Measurements from ENCODE around the gene RFTN1.

Gene RFTN1

DNA sequence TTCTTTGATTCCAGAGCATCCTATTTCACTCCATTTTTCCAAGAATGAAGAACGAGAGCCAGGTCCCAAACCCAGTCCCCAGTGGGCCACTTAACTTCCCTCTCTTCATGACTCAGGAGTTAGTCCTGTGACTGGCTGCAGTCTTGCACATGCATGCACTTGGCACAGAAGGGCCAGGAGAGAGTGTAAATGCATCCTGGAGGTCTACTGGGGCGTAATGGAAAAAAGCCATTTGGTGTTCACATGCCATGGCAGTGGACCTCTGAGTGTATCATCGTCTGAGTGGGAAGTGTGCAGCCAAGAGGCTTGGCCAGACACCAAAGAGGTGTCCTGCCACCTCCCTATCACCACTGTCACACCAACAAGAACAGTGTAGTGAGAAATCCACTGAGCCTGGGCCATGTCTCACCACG lies 15.1 kb upstream of the RFTN1 start:
- DNase-seq (ENCODE audit: low spot score): no peak

GRCh38 chr3:16528106-16528505 lies 14.6 kb upstream of the RFTN1 start:
- DNase-seq (ENCODE audit: low spot score): no peak

DNA sequence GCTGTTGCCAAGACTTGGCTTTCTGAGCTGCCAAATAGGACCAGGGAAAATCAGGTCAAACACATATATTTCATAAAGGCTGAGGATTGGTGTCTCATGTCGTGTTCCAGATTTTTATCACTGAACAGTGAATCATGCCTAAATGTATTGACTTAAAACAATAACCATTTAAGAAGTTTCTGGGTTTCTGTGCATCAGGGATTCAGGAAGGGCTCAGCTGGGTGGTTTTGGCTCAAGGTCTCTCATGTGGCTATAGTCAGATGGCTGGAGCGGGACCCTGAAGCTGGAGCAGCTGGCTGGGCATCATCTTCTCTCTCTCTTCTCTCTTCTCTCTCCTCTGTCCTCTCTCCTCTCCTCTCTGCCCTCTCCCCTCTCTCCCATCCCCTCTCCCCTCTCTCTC lies 10.7 kb upstream of the RFTN1 start:
- DNase-seq (ENCODE audit: low spot score): no peak

- no peak for DNase-seq (ENCODE audit: low spot score)
Measured at GRCh38 chr3:16523778-16524177, 10.3 kb upstream of the RFTN1 start.

GRCh38 chr3:16522834-16523233 lies 9.3 kb upstream of the RFTN1 start:
- no peak for DNase-seq (ENCODE audit: low spot score)

DNA sequence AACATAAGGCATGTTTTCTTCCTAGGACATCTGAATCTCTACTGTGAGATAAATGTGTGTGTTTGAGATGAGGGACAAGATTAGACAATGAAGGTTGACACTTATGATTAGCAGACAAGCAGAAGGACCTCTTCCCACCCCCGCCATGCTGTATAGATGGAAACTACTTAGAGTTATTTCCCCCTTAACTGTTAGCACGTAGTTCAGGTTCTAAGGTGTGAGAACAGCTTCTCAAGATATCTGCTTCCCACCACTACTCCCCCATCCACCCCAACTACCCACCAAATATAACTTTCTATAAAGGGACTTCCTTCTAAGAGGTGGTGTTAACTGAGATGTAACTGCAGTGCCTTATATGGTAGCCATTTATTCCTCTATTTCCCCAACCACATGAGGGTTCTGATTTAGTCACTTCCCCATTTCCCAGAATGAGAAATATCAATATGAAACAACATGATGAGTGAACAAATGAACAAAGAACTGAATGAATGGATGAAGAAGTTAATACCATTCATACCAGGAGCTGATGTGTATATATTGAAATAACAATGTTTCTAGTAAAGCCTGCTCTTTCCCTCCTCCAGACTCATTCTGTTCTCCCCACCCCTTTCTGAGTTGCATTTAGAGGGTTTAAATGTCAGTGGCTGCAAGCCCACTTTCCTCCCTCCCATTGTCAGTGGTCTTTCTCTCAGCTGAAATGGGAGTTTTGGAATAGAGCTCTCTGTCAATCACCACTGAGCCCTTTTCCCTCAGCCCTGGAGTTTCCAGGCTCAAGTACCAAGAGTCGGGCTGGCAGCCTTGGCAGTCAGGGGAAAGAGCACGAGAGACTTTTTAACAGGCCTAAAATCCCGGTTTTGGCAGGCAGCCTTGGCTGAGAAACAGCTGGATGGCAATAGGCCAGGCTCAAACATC lies 7.7 kb upstream of the RFTN1 start:
- no peak for DNase-seq (ENCODE audit: low spot score)

- no peak for DNase-seq (ENCODE audit: low spot score)
Measured at GRCh38 chr3:16520241-16520969, 6.9 kb upstream of the RFTN1 start.

DNA sequence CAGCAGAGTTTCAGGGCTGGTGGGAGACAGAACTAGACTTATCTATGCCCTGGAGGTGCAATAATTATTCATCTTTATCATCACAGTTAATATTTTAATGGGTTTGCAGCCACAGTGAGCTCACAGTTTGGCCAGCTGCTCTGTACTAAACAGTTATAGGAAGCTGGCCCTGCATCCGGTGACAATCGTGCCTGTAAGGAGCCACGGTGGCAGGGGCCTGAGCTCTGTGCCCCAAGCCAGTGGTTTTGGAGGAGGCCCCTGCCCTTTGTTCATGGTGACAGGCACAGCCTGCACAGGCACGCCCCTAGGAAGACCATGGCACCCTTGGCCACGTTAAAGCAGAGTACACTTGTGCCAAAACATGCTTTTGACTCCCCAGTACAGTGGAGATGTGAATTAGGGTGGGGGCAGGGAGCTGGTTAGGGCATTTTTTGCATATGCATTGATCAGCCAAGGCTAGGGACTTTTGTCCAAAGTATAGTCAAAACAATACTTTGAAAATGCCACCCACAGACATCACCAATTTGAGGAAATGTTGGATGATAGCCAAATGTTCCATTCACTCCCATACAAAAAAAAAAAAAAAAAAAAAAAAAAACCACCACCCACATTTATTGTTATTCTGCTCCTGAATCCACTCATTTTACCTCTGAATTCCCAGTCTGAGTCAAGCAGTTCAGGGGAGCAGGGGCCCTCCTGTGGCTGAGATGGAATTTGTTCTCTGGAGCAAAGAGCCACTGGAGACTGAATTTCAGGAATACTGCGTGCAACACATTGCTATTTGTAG lies 3.4 kb upstream of the RFTN1 start:
- peak; percentile 23 for DNase-seq (ENCODE audit: low spot score)

- DNase-seq (ENCODE audit: low spot score): no peak
Measured at GRCh38 chr3:16515885-16516420, 2.5 kb upstream of the RFTN1 start.

DNA sequence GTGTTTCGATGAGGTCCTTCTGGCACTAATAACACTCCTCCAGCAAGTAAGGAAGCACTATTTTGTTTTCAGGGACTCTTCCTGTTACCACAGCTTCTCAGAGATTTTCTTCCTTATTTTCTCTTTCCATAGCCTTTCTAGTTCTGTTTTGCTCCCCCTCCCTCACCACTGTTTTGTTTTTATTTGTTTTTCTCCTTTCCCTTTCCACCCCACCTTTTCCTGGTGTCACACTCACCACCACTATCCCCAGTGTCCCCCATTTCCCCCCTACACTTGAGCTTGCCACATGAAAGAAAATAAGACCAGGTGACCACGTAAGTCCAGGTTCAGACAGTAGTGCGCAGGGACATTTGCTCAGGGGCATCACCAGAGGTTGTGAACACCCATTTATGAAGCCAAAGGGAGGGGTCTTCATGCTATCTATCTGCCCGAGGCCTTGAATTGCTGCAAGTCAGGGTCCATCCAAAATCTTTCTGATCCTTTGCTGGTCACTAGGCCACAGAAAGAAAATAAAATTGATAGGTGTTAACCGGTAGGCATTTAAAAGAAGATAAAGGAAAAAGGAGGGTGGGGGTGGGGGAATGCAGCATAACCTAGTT lies 1.4 kb upstream of the RFTN1 start:
- DNase-seq (ENCODE audit: low spot score): no peak

- DNase-seq (ENCODE audit: low spot score): no peak
Measured at GRCh38 chr3:16514021-16514700, 662 bp upstream of the RFTN1 start.

- DNase-seq (ENCODE audit: low spot score): no peak
Measured at GRCh38 chr3:16512435-16513140, 911 bp downstream of the RFTN1 start.

DNA sequence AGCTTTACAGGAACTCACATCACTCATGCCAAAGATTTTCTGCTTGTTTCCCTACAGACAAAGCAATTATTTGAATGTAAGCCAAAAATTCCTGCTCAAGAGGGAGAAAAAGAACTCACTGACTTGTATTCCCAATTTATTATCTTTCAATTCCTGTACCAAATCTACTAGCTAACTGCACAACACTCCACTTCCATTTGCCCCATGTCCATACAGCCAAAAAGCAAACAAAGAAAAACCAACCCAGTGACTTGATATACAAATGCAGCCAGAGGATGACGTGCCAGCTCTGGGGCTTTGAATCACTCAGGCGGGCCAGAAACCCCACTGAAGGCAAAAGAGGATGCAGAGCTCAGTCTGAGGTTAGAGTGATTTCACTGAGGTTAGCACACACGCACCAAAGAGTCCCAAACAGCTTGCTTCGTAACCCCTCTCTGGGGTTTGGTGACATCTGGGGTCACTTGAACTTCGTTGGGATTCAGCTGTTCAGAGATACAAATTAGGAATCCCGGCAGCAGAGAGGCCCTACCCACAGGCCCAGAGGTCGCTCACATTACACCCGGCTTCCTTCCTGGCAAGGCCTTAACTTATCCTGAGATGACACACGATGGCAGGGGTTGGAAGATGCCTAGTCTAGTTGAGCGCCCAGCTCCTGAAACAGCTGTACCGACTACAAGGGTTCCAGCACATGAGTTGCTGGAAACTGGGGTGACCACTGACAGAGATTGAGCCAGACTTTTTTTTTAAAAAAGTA lies 1.6 kb downstream of the RFTN1 start:
- no peak for DNase-seq (ENCODE audit: low spot score)

DNA sequence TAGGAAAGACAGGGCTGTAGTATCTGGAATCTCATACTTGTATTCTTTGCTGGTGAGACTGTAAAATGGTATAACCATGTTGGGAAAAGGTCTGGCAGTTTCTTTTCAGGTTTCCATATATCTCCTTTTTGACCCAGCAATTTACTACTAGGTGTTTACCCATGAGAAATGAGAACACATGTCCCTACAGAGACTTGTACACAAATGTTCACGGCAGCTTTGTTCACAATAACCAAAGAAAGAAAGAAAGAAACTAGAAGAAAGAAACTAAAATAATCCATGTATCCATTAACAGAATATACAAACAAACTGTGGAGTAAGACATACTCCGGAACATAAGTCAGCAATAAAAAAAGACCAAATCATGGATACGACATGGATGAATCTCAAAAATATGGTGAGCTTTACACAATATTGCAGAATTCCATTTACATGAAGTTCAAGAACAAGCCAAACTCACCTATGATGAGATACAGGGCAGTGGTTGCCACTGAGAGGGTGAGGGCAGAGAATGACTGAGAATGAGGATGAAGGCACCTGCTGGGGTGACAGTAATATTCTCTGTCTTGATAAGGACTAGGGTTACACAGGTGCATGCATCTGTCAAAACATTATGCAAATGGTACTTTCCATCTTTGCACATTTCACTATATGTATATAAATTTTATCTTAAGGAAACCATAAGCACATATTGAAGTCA lies 2.7 kb downstream of the RFTN1 start:
- no peak for DNase-seq (ENCODE audit: low spot score)

DNA sequence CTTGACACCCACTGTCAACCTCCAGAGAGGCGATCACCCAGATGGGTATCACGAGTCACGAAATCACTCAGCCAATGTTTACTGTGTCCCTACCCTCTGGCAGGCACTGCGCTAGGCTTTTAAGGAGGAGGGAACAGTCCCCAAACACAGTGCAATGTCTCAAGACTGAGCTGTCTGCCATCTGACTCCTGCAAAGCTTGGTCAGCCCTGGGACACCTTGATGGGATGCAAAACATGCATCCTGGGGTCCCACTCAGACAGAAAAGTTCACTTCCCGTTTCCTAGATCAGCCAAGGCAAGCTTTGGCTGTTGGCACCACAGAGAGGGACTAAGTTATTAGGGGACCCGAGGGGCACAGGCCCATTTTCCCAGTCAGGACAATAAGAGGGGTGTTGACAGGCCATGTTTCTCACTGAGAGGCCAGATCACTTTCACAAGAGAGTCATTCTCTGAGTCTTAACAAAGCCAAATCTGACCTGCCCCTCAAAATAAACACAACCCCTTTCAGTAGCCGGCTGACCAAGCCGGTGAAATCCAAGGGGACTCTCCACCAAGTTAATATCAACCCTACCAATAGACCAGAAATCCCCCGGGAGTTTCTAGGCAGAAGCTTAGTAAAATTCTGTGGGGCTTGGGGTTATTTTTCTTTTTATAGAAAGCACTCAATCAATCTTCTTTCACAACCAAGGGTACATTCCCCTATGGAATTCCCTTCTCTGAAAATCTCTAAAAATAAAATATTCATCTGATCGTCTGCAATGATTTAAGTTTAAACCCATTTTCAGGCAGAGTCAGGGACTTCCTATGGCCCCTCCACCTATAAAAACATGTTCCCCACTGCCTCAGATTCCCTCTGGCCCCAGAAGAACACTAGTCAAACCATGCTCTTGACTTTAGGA lies 3.5 kb downstream of the RFTN1 start:
- DNase-seq (ENCODE audit: low spot score): no peak

DNA sequence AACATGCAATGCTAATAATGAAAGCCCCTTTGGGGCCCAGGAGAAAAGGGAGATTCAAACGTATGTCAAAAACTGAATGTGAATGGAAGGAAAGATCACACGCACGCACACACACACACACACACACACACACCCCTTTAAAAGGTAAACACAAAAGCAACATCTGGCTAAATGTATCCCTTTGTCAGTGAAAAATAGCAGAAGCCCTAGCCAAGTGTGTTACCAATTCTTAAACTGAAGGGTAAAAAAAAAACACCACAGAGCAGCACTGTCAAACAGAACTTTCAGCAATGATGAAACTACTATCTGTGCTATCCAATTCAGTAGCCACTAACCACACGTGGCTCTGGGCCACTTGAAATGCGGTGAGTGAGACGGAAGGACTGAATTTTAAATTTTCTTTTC lies 4.9 kb downstream of the RFTN1 start:
- DNase-seq (ENCODE audit: low spot score): no peak

- no peak for DNase-seq (ENCODE audit: low spot score)
Measured at GRCh38 chr3:16508243-16508578, 5.3 kb downstream of the RFTN1 start.

DNA sequence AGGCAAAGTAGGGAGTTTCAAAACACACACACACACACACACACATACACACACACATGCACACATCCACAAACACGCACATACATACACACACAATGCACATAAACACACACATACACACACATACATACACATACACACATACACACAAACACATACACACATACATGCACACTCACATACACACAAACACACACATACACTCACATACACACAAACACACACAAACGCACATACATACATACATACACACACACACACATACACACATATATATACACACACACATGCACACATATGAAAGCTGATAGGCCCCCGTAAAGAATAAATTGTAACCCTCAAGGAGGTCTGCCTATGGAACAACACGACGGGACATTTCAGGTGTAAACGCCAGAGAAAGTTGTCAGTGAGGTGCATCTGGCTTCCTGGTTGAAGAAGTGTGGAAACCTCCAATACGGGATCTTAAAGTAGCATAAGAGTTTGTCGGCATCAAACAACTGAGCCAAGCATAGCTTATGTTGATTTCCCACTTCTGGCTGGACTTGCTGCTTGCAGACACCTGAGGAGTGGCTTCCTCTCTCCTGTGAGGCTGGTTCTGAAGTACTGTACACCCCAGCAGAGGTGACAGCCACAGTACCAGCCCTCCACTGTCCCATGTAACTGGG lies 5.8 kb downstream of the RFTN1 start:
- DNase-seq (ENCODE audit: low spot score): no peak

All from RKO (cell line).